Measurements from ENCODE around the gene GABRP. TPM values are rescaled to one million over a fixed set of nuclear protein-coding genes. Genes with fewer than 3 reads are reported as not detected.

The GABRP gene
- total RNA-seq, 2 donors from 2014 or later: 1.1 to 1.9 TPM

- no peak for DNase-seq
- no peaks in the 10 kb centered on the region for H3K36me3 Mint-ChIP-seq (ENCODE audit: low read depth)
- Histone ChIP-seq H3K4me1 (ENCODE audit: control insufficient read depth, insufficient read depth, low read length) (no peaks in the 10 kb centered on the region), H3K27ac (ENCODE audit: low read depth, low read length) (no peak overlapping the region), H3K9me3 (ENCODE audit: control insufficient read depth, low read length) (peaks cover 2% of the 10 kb centered on the region), H3K4me3 (ENCODE audit: low read length) (no peak overlapping the region), H3K36me3 (ENCODE audit: control insufficient read depth, insufficient read depth, low read length) (no peaks in the 10 kb centered on the region), H3K9ac (ENCODE audit: extremely low read depth, low read length, poor library complexity, severe bottlenecking) (no peak overlapping the region), H3K27me3 (ENCODE audit: control insufficient read depth, insufficient read depth, low read length, poor library complexity, severe bottlenecking) (no peaks in the 10 kb centered on the region)
- WGBS, 2 experiments (ENCODE audit: insufficient coverage in 1 of 2, insufficient read length in 1 of 2): 86 to 96% methylated on average over 3 to 6 of the region's 6 CpGs
- H3K4me3 Mint-ChIP-seq: no peak overlapping the region
- H3K9me3 Mint-ChIP-seq: peaks cover 3% of the 10 kb centered on the region
- no peak for TF ChIP-seq CTCF (conservative IDR thresholded peaks at IDR 0.05)
- H3K27me3 Mint-ChIP-seq (ENCODE audit: insufficient read depth): peaks cover 4% of the 10 kb centered on the region
- no peak overlapping the region for H3K27ac Mint-ChIP-seq
- H3K4me1 Mint-ChIP-seq: no peaks in the 10 kb centered on the region
These were observed 71.0 kb downstream of the GABRP start for GRCh38 chr5:170854566-170854965.

- no peak for DNase-seq
- Histone ChIP-seq H3K9me3 (ENCODE audit: control insufficient read depth, low read length) (peaks cover 20% of the 10 kb centered on the region), H3K4me3 (ENCODE audit: low read length) (no peak overlapping the region), H3K36me3 (ENCODE audit: control insufficient read depth, insufficient read depth, low read length) (no peaks in the 10 kb centered on the region), H3K27me3 (ENCODE audit: control insufficient read depth, insufficient read depth, low read length, poor library complexity, severe bottlenecking) (no peaks in the 10 kb centered on the region), H3K4me1 (ENCODE audit: control insufficient read depth, insufficient read depth, low read length) (no peaks in the 10 kb centered on the region), H3K9ac (ENCODE audit: extremely low read depth, low read length, poor library complexity, severe bottlenecking) (no peak overlapping the region), H3K27ac (ENCODE audit: low read depth, low read length) (no peak overlapping the region)
- TF ChIP-seq CTCF (conservative IDR thresholded peaks at IDR 0.05): peak; percentile 11
- H3K27me3 Mint-ChIP-seq (ENCODE audit: insufficient read depth): peaks cover 4% of the 10 kb centered on the region
- H3K9me3 Mint-ChIP-seq: peaks cover 17% of the 10 kb centered on the region
- no peaks in the 10 kb centered on the region for H3K4me1 Mint-ChIP-seq
- H3K27ac Mint-ChIP-seq: no peak overlapping the region
- peaks cover 2% of the 10 kb centered on the region for H3K36me3 Mint-ChIP-seq (ENCODE audit: low read depth)
- WGBS, 2 experiments (ENCODE audit: insufficient coverage in 1 of 2, insufficient read length in 1 of 2): 81% methylated on average over 2 of the region's 2 CpGs; no CpG with 5 or more reads in 1 of the 2 experiments
- no peak overlapping the region for H3K4me3 Mint-ChIP-seq
These were observed 73.5 kb downstream of the GABRP start for GRCh38 chr5:170857066-170857465.

DNA sequence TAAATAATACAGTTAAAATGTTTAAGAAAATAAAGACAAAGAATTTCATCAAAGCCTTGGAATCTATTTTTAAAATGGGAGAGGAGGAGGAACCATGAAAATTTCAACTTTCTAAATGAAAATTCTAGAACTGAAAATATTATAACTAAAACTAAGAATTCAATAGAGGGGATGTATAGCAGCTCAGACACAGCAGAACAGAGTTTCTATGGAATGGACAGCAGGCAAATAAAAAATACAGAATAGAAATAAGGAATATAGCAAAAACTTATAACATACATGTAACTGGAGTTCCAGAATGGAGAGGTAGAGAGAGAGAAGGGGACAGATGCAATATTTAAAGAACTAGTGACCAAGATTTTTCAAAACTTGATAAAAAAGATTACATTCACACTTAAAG lies 76.9 kb downstream of the GABRP start:
- Mint-ChIP-seq H3K27me3 (ENCODE audit: insufficient read depth) (peaks cover 19% of the 10 kb centered on the region), H3K4me3 (peak overlapping the region; percentile 75), H3K36me3 (ENCODE audit: low read depth) (peaks cover 8% of the 10 kb centered on the region), H3K4me1 (peaks cover 23% of the 10 kb centered on the region), H3K27ac (no peak overlapping the region), H3K9me3 (peaks cover 17% of the 10 kb centered on the region)
- DNase-seq: no peak
- no peak overlapping the region for H3K9ac ChIP-seq (ENCODE audit: extremely low read depth, low read length, poor library complexity, severe bottlenecking)
- peaks cover 20% of the 10 kb centered on the region for H3K9me3 ChIP-seq (ENCODE audit: control insufficient read depth, low read length)
- peaks cover 6% of the 10 kb centered on the region for H3K4me1 ChIP-seq (ENCODE audit: control insufficient read depth, insufficient read depth, low read length)
- no peak overlapping the region for H3K27ac ChIP-seq (ENCODE audit: low read depth, low read length)
- no peak for TF ChIP-seq CTCF (conservative IDR thresholded peaks at IDR 0.05)
- H3K27me3 ChIP-seq (ENCODE audit: control insufficient read depth, insufficient read depth, low read length, poor library complexity, severe bottlenecking): no peaks in the 10 kb centered on the region
- no peaks in the 10 kb centered on the region for H3K36me3 ChIP-seq (ENCODE audit: control insufficient read depth, insufficient read depth, low read length)
- H3K4me3 ChIP-seq (ENCODE audit: low read length): no peak overlapping the region

All from endodermal cell (in vitro differentiated cells).